ENCODE measurements around the gene SHOX. TPM values are rescaled to one million over a fixed set of nuclear protein-coding genes. Genes with fewer than 3 reads are reported as not detected.

SHOX gene
- total RNA-seq, 2 donors from 2014 or later, result not detected

Other genes with a start within 250 kb of the SHOX start
- gene PPP2R3B, start 243.9 kb upstream of the SHOX start, total RNA-seq, result 10 to 100 TPM; 12.0 to 38.8 TPM

Data from natural killer cell treated with Interleukin-12 subunit alpha and Interleukin-12 subunit beta and Interleukin-15 and Interleukin-18, amount 100 ng/mL, for 72 hours (primary cell).